PFSK-1 (cell line): ENCODE results near the gene FAM171A1.

Source experiments
- POLR2AphosphoS5 ChIP-seq: IDR thresholded peaks from 2 replicates; pipeline ENCODE4 v1.6.1; 2012; ENCODE audit warnings: low read depth, mild to moderate bottlenecking, control low read depth, low read length, moderate library complexity
- SIN3A ChIP-seq: IDR thresholded peaks from 2 replicates; pipeline ENCODE4 v1.6.1; 2012; ENCODE audit warnings: mild to moderate bottlenecking, low read length, moderate library complexity, borderline replicate concordance; ENCODE audit not compliant: insufficient read depth

DNA sequence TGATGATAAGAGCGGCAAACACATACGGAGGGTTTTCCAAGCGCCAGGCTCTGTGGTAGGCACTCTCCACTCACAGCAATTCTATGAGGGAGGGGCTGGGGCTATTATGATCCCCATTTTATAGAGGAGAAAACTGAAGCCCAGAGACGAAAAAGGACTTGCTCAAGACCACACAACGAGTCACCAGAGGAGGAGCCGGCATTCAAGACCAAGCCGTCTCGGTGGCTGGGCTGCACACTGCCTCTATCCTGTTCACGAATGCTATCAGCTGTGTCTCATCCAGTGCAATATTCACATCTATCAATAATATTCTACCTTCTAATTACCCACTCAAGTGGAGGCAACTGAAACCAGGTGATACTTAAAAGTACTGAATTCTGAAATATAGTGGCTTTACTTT, 134.7 kb downstream of the FAM171A1 start:
- TF ChIP-seq POLR2AphosphoS5 (no peak), SIN3A (no peak)
